Measurements from ENCODE around the gene ABTB1.
"Not testable (repeated sequence)": the region's sequence is repeated elsewhere in the genome, so short reads cannot be mapped to it uniquely, and the experiment has no call there.

ABTB1 gene

DNA sequence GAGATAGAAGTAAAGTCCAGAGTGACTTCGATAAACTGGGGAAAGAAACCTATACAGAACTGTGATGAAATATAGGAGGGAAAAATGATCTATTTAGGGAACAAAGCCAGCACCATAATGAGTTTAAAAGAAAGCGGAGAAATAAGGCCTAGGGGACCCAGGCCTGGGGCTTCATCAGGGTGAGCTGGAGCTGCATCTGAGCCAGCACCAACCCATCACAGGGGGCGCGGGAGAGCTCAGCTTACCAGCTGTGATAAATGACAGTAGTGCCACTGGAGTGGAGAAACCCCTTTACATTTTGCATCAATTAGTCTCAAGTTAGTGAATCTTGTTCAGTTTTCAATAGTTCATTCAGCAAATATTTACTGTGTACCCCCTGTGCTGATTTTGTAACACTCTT is 22.5 kb upstream of the ABTB1 start:
- no peak for DNase-seq (ENCODE audit: low spot score)

- no peak for DNase-seq (ENCODE audit: low spot score)
These were observed 21.1 kb upstream of the ABTB1 start for GRCh38 chr3:127651516-127652172.

DNA sequence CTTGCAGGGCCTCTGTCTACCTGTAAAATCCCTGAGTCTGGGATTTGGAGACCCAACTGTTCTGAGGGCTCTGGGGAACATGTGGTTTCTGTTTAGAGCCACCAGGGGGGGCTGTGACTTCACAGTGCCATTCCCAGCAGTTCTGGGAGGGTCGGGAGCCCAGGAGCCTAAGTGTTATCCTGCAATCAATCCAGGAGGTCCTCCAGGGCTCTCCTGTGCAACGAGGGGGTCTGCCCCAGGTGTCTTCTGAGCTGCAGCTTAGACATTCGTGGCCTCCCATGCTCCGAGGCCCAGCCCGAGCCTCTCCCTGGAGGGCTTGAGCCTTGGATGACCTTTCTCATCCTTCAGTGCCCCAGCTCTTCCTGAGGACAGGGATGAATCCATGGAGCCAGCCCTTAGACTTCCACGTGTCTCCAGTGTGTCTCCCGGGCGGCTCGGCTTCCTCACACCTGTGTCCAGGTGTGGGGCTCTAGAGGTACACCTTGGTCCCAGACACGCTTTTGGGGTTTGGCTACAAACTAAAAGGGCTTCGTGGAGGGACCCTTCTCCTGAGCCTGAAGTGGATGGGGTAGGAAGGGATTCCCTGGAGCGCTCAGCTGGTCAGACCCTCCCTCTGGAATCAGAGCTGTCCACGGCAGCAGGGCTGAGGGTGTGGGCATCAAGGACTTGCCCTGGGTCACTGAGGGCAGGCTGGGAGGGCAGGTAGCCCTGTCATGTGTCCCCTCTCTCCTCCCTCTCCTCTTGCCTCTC is 20.3 kb upstream of the ABTB1 start:
- DNase-seq (ENCODE audit: low spot score): peak; percentile 76

DNA sequence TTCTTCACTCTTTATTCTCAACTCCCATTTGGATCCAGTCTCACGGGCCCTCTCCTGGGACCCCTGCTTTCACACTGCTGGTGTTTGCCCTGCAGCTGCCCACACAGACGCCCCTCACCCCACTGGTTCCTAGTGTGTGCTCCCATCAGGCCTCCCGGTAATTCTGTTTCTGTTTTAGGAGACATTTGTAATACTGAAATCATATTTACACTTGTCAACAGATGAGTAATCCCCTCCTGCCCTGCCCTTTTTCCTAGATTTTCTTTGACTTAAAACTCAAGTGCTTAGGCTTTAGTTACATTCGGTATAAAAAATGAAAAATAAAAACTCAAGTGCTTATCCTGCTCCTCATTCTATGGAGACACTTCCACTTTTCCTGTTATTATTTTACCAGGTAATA is 18.4 kb upstream of the ABTB1 start:
- DNase-seq (ENCODE audit: low spot score): no peak

DNA sequence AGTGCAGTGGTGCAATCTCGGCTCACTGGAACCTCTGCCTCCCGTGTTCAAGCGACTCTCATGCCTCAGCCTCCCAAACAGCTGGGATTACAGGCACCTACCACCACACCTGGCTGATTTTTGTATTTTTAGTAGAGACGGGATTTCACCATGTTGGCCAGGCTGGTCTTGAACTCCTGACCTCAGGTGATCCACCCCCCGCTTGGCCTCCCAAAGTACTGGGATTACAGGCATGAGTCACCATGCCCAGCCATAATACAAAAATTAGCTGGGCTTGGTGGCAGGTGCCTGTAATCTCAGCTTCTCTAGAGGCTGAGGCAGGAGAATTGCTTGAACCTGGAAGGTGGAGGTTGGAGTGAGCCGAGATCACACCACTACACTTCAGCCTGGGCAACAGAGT is 17.8 kb upstream of the ABTB1 start:
- DNase-seq (ENCODE audit: low spot score): not testable (repeated sequence)

DNA sequence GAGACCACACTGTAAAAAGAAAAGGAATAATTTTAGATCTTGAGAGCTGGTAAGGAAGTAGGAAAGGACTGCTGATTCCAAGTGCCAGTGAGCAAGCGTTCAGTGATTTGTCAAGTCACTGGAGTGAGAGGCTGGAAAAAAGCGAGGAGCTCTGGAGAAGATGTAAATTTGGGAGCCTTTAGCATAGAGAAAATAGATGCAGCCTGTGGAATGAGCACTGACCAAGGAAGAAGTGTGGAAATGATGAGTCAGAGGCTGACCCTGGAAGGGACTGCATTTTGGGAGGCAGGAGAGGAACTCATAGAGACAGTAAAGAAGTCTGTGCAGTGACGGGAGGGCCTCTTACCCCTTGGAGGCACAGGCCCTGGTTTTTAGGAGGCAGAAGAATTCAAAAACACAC is 17.1 kb upstream of the ABTB1 start:
- no peak for DNase-seq (ENCODE audit: low spot score)

DNA sequence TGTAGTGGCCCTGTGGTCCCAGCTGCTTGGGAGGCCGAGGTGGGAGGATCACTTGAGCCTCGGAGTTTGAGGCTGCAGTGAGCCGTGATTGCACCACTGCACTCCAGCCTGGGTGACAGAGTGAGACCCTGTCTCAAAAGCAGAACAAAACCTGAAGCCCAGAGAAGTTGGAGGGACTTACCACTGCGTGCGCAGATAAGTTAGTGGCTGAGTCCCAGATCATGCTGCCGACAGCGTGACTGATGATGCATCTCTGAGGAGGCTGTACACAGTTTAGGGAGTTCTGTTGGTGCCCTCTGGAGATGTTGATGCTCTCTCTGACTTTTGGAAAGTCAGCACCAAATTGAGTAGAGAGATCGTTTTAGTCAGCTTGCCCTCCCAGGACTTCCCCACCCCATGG is 15.8 kb upstream of the ABTB1 start:
- no peak for DNase-seq (ENCODE audit: low spot score)

DNA sequence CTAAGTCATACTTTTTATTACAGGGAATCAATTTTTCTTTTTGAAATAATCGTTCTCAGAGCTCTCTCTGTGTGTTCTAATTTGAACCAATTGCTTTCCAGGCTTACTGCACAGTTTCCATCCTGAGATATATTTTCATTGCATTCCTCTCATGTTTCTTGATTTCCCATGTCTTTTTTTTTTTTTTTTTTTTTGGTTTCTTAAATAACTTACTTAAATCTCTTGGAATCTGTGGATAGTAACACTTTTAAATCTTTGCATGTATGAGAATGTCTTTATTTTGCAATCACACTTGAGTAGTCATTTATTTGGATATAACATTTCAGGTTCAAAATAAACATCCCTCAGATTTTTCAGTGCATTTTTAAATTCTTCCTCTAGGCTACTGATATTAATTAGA is 14.5 kb upstream of the ABTB1 start:
- no peak for DNase-seq (ENCODE audit: low spot score)

DNA sequence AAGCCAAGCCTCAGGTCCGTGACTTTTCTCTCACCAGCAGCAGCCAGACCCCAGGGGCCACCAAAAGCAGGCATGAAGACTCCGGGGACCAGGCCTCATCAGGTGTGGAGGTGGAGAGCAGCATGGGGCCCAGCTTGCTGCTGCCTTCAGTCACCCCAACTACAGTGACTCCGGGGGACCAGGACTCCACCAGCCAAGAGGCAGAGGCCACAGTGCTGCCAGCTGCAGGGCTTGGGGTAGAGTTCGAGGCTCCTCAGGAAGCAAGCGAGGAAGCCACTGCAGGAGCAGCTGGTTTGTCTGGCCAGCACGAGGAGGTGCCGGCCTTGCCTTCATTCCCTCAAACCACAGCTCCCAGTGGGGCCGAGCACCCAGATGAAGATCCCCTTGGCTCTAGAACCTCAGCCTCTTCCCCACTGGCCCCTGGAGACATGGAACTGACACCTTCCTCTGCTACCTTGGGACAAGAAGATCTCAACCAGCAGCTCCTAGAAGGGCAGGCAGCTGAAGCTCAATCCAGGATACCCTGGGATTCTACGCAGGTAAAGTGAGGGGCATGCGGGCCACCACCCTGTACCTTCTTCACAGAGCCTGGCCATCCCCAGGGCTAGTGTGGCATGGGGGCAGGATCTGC is 12.0 kb upstream of the ABTB1 start:
- no peak for DNase-seq (ENCODE audit: low spot score)

- DNase-seq (ENCODE audit: low spot score): no peak
These were observed 11.2 kb upstream of the ABTB1 start for GRCh38 chr3:127661600-127661999.

GRCh38 chr3:127662001-127662469 is 10.7 kb upstream of the ABTB1 start:
- DNase-seq (ENCODE audit: low spot score): no peak

- no peak for DNase-seq (ENCODE audit: low spot score)
These were observed 9.6 kb upstream of the ABTB1 start for GRCh38 chr3:127663151-127663550.

DNA sequence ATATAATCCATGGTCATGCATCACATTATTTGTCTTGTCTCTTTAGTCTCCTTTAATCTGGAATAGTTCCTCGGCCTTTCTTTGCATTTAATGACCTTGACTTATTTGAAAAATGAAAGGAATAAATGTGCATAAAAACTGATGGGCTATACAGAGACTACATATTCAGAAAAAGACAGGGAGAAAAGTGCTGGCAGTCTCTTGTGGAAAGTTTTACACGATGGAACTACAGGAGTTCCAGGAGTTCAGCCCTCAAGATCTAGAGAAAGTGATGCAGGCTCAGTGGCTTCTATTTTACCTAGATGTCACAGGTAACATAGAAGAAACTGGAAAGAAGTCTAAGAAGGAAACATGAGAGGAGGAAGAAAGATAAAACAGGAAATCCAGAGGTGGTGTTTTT is 7.6 kb upstream of the ABTB1 start:
- DNase-seq (ENCODE audit: low spot score): no peak

DNA sequence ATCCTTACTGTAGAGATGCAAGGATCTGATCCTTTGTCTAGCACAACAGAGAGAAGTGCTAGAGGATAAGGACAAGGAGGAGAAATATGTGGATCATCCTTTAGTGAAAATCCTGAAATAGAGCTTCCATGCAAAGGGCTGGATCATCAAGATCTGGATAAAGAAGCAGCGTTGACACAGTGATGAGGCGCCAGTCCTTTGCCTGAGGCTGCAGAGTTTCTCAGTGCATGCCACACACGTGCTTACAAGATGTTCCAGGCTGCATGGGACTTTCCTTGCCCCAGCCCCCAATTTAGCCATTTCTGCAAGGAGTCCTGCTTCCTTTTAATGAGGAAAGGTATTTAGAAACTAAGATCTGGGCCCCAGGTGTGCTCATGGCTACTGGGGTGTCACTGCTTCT is 7.2 kb upstream of the ABTB1 start:
- DNase-seq (ENCODE audit: low spot score): no peak

- DNase-seq (ENCODE audit: low spot score): no peak
These were observed 6.1 kb upstream of the ABTB1 start for GRCh38 chr3:127666676-127667075.

DNA sequence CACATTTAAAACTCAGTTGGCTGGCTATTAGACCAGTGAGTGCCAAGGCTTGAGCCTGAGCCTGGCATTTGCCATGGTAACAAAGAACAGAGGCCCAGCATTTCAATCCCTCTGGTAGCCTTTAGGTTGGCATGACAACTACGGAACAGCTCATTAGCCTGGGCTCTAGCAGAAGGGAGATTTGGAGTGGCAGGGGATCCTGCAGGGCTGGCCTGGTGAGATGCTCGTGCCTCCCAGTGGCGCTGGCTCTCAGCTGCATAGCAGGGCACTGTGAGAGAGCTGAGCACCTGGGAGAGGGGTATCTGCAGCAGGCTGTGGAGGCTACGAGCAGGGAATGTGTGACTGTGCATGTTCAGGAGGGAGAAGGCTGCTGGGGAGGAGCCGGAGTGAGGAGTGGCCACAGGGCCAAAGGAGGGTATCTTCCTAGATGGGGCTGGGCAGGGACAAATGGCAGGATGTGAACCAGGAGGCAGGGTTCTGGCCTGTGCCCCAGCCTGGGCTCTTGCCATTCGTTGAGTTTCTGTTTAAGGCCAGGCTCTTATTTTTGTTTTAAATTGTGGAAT is 5.6 kb upstream of the ABTB1 start:
- DNase-seq (ENCODE audit: low spot score): peak; percentile 37

GRCh38 chr3:127668906-127669305 is 3.8 kb upstream of the ABTB1 start:
- no peak for DNase-seq (ENCODE audit: low spot score)

DNA sequence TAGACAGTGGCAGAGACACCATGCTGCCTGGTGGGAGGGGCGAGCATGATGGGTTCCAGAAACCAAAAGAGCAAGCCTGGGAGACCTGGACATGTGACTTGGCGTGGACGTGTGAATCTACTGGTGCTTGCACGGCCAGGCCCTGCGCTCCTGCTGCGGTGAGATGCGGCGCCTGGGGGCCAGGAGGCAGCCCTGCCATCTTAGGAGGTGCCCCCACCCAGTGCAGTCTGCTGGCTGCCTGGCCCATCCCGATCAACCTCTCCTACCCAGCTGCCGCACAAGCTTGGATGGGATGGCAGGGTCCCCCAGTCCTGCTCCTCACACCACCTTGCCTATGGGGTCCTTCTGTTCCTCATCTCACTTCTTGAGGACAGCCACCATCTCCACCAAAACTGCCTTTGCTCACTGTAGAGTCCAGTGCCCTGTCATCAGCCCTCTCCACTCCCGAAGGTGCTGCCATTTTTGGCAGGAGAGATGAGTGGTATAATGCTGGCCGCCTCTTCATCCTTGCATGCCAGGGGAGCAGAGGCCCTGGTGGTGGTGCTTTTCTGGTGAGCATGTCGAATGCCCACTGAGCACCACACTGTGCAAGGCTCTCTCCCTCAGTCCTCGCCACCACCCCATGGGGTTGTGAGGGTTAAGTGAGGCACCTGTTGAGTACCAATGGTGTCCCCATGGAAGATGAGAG is 3.1 kb upstream of the ABTB1 start:
- no peak for DNase-seq (ENCODE audit: low spot score)

- DNase-seq (ENCODE audit: low spot score): no peak
These were observed 2.6 kb upstream of the ABTB1 start for GRCh38 chr3:127670229-127670559.

GRCh38 chr3:127670761-127671522 is 1.8 kb upstream of the ABTB1 start:
- DNase-seq (ENCODE audit: low spot score): peak; percentile 44

GRCh38 chr3:127671523-127672428 is 976 bp upstream of the ABTB1 start:
- peak; percentile 47 for DNase-seq (ENCODE audit: low spot score)
